Tibial nerve (tissue), 4 donors: ENCODE data around the gene POLA2. TPM values are rescaled to one million over a fixed set of nuclear protein-coding genes. Genes with fewer than 3 reads are reported as not detected.
A peak's percentile ranks its signal among the peaks of the same experiment; 100 is the strongest.

Experiments
- DNase-seq, 2 donors: peaks; one replicate each; pipeline ENCODE4 v3.0.0-alpha.2; 2019; ENCODE audit warnings: low spot score in 2 of 2
- H3K27ac ChIP-seq, 4 donors: fragments of 200-600 bp; sonication (generic) in 3 of 4; one replicate each; pipeline ENCODE4 v1.5.1; 2017 to 2019; ENCODE audit warnings: mild to moderate bottlenecking in 1 of 4
- H3K27me3 ChIP-seq, 2 donors: fragments of 200-600 bp; sonication (generic) in 1 of 2; one replicate each; pipeline versions ENCODE4 v1.5.1 to v1.6.0; 2017 to 2019
- H3K36me3 ChIP-seq, 3 donors: fragments of 200-600 bp; sonication (generic); one replicate each; pipeline ENCODE4 v1.5.1; 2018 to 2019
- H3K4me1 ChIP-seq, 4 donors: fragments of 200-600 bp; sonication (generic) in 3 of 4; one replicate each; pipeline ENCODE4 v1.5.1; 2017 to 2019
- H3K4me3 ChIP-seq, 4 donors: fragments of 200-600 bp; sonication (generic) in 3 of 4; one replicate each; pipeline ENCODE4 v1.5.1; 2017 to 2019; ENCODE audit warnings: mild to moderate bottlenecking in 1 of 4, moderate library complexity in 1 of 4
- H3K9me3 ChIP-seq, 4 donors: fragments of 200-600 bp; sonication (generic) in 3 of 4; one replicate each; pipeline ENCODE4 v1.5.1; 2017 to 2019
- EP300 ChIP-seq, 2 donors: sonication (generic); formaldehyde crosslinking; IDR thresholded peaks; one replicate each; pipeline ENCODE4 v1.6.1; 2017; ENCODE audit warnings: antibody characterized with exemption in 2 of 2, mild to moderate bottlenecking in 1 of 2
- POLR2A ChIP-seq, 2 donors: fragments of 450-650 bp; IDR thresholded peaks; one replicate each; pipeline ENCODE4 v1.6.1; 2017; ENCODE audit warnings: antibody characterized with exemption in 2 of 2, mild to moderate bottlenecking in 2 of 2, moderate library complexity in 2 of 2
- WGBS, 2 donors: methylation state at CpG; one replicate each; pipeline ENCODE4 v1.1.5; 2018; 5-methylcytosine and 5-hydroxymethylcytosine counted together
- total RNA-seq, 4 donors: library from RNA; depleted of rRNA; stranded (reverse); fragments of >200 nt; gene quantifications; one replicate each; pipeline ENCODE4 v1.1.0, GENCODE V29; 2016
- TF ChIP-seq, protein P1 (sequence below), 5 experiments: fragments of 200-600 bp in 3 of 5; fragments of 450-650 bp in 2 of 5; sonication (generic) in 3 of 5; IDR thresholded peaks; one replicate each; pipeline ENCODE4 v1.5.1; 2016 to 2019; ENCODE audit warnings: antibody characterized with exemption in 5 of 5, mild to moderate bottlenecking in 3 of 5, moderate library complexity in 2 of 5

The POLA2 gene
- total RNA-seq, 4 donors from 2014 or later: 3.5 to 13.5 (median 10.0) TPM

DNA sequence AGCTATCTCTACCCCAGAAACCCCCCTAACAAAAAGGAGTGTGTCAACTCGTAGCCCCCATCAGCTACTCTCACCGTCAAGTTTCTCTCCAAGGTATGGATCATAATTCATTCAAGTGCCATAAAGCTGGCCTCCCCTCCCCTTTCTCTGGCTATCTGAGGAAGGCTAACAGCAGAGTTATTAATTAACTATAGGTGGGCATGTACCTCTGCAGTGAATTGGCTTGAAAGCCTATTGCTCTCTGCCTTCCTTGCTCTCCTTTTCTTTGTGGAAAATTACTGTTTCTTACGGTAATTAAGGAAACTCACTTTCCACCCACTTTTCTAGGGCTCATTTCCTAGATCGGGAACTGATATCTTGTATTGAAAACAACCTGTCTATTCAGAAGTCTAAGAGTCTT is 14.1 kb downstream of the POLA2 start:
- no peaks in the 10 kb centered on the region for H3K9me3 ChIP-seq
- no peaks in the 10 kb centered on the region for H3K27me3 ChIP-seq
- 75 to 82% methylated on average over 4 of the region's 4 CpGs for WGBS, 2 donors
- no peak for DNase-seq
- H3K27ac ChIP-seq: peak overlapping the region in 2 of 4 donors; percentile 41 to 45
- peaks cover 0 to 35% (median 13%) of the 10 kb centered on the region in 4 donors for H3K4me1 ChIP-seq
- H3K36me3 ChIP-seq: peaks cover 0 to 14% (median 0%) of the 10 kb centered on the region in 3 donors
- H3K4me3 ChIP-seq: no peak overlapping the region
- no peak for TF ChIP-seq POLR2A (IDR thresholded peaks at IDR 0.05)
- TF ChIP-seq, protein P1, sequence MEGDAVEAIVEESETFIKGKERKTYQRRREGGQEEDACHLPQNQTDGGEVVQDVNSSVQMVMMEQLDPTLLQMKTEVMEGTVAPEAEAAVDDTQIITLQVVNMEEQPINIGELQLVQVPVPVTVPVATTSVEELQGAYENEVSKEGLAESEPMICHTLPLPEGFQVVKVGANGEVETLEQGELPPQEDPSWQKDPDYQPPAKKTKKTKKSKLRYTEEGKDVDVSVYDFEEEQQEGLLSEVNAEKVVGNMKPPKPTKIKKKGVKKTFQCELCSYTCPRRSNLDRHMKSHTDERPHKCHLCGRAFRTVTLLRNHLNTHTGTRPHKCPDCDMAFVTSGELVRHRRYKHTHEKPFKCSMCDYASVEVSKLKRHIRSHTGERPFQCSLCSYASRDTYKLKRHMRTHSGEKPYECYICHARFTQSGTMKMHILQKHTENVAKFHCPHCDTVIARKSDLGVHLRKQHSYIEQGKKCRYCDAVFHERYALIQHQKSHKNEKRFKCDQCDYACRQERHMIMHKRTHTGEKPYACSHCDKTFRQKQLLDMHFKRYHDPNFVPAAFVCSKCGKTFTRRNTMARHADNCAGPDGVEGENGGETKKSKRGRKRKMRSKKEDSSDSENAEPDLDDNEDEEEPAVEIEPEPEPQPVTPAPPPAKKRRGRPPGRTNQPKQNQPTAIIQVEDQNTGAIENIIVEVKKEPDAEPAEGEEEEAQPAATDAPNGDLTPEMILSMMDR (IDR thresholded peaks at IDR 0.05): no peak
- no peak for TF ChIP-seq EP300 (IDR thresholded peaks at IDR 0.05)

DNA sequence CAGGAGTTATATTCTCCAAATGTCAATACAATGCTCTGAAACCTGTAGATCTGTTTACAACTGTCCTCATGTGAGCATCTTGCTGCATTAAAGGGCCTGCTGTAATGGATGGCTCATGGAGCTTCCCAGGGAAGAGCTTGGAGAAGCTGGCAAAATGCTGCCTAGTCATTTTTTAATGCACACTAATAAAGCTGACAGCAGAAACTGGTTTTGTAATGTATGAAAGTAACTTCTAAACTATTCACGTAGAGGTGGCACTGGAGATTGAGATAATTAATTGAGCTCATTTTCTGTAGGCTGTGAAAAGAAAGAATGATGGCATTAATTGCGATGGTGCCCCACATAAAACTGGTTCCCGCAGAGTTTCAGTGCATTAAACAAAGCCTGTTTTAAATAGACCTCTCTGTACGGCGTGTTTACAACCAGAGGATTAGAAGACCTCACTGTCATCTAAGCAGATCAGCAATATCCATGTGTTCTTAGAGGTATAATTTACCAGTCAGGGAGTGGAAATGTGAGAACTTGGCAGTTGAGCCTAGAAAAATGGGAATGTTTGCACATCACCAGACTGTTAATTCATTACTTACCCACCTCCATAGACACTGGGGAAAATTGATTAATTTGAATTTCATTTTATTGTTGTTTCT is 16.0 kb downstream of the POLA2 start:
- 78 to 85% methylated on average over 5 of the region's 5 CpGs for WGBS, 2 donors
- no peak for DNase-seq
- H3K27me3 ChIP-seq: no peaks in the 10 kb centered on the region
- peaks cover 0 to 39% (median 14%) of the 10 kb centered on the region in 4 donors for H3K4me1 ChIP-seq
- H3K36me3 ChIP-seq: peaks cover 0 to 21% (median 11%) of the 10 kb centered on the region in 3 donors
- TF ChIP-seq EP300 (IDR thresholded peaks at IDR 0.05): no peak
- TF ChIP-seq, protein P1 (IDR thresholded peaks at IDR 0.05): no peak
- no peak for TF ChIP-seq POLR2A (IDR thresholded peaks at IDR 0.05)
- no peak overlapping the region for H3K27ac ChIP-seq
- no peak overlapping the region for H3K4me3 ChIP-seq
- no peaks in the 10 kb centered on the region for H3K9me3 ChIP-seq

DNA sequence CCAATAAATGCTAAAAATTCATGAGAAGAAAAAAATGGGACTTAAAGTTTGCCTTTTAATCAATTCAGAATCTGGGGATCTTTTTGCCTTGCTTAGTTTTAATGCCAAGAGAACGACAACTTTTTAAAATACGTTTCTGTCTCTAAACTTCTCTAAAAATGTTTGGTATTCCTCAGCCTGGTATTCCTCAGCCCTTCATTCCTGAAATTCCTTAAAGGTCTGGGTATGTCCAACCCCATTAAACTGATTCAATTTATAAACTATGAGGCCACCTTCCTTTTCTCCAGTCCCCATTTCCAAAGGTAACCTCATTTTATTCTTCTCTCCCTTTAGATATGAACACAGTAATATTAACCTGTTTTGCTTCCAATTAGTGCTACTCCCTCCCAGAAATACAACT is 16.6 kb downstream of the POLA2 start:
- 56 to 58% methylated on average over 2 of the region's 2 CpGs for WGBS, 2 donors
- Histone ChIP-seq H3K4me1 (peaks cover 0 to 39% (median 14%) of the 10 kb centered on the region in 4 donors), H3K9me3 (no peaks in the 10 kb centered on the region), H3K4me3 (no peak overlapping the region), H3K27me3 (no peaks in the 10 kb centered on the region), H3K27ac (peak overlapping the region in 1 of 4 donors; percentile 78), H3K36me3 (peaks cover 0 to 27% (median 11%) of the 10 kb centered on the region in 3 donors)
- TF ChIP-seq POLR2A (IDR thresholded peaks at IDR 0.05) (no peak), EP300 (IDR thresholded peaks at IDR 0.05) (no peak)
- TF ChIP-seq, protein P1 (IDR thresholded peaks at IDR 0.05): no peak
- DNase-seq: no peak

GRCh38 chr11:65279279-65279678 is 17.5 kb downstream of the POLA2 start:
- no peaks in the 10 kb centered on the region for H3K27me3 ChIP-seq
- peak overlapping the region in 3 of 4 donors; percentile 28 to 78 (median 43) for H3K27ac ChIP-seq
- DNase-seq: no peak
- H3K4me1 ChIP-seq: peaks cover 0 to 39% (median 14%) of the 10 kb centered on the region in 4 donors
- no peaks in the 10 kb centered on the region for H3K9me3 ChIP-seq
- H3K36me3 ChIP-seq: peaks cover 0 to 36% (median 11%) of the 10 kb centered on the region in 3 donors
- TF ChIP-seq, protein P1 (IDR thresholded peaks at IDR 0.05): no peak
- TF ChIP-seq POLR2A (IDR thresholded peaks at IDR 0.05) (no peak), EP300 (IDR thresholded peaks at IDR 0.05) (no peak)
- 79 to 80% methylated on average over 4 of the region's 4 CpGs for WGBS, 2 donors
- H3K4me3 ChIP-seq: no peak overlapping the region

- Histone ChIP-seq H3K27me3 (no peaks in the 10 kb centered on the region), H3K27ac (peak overlapping the region in 3 of 4 donors; percentile 28 to 78 (median 43)), H3K4me3 (no peak overlapping the region), H3K9me3 (no peaks in the 10 kb centered on the region), H3K4me1 (peaks cover 0 to 36% (median 13%) of the 10 kb centered on the region in 4 donors), H3K36me3 (peaks cover 0 to 40% (median 11%) of the 10 kb centered on the region in 3 donors)
- DNase-seq: no peak
- TF ChIP-seq, protein P1 (IDR thresholded peaks at IDR 0.05): no peak
- TF ChIP-seq POLR2A (IDR thresholded peaks at IDR 0.05) (no peak), EP300 (IDR thresholded peaks at IDR 0.05) (no peak)
- 27 to 33% methylated on average over 5 of the region's 5 CpGs for whole genome bisulfite sequencing, 2 donors
Observed at GRCh38 chr11:65279741-65280440, 18.1 kb downstream of the POLA2 start.
